K562 (cell line): ENCODE measurements around the gene ORC5. TPM values are rescaled to one million over a fixed set of nuclear protein-coding genes. Genes with fewer than 3 reads are reported as not detected.

Experiments used
- ARID2 ChIP-seq: fragments of 450-650 bp; IDR thresholded peaks from 2 replicates; pipeline ENCODE4 v1.6.1; 2017; ENCODE audit warnings: antibody characterized with exemption, mild to moderate bottlenecking
- CHD1 ChIP-seq: fragments of 200-600 bp; sonication (generic); IDR thresholded peaks from one replicate; pipeline ENCODE4 v1.6.1; 2012; ENCODE audit warnings: mild to moderate bottlenecking, moderate library complexity, low read length, inconsistent platforms
- CHD2 ChIP-seq: IDR thresholded peaks from 2 replicates; pipeline ENCODE4 v1.6.1; 2011; ENCODE audit warnings: low read depth, low read length
- CSDE1 ChIP-seq, 2 experiments: fragments of 450-650 bp; IDR thresholded peaks; 2 replicates each; pipeline ENCODE4 v1.6.1; 2016; ENCODE audit warnings: mild to moderate bottlenecking in 1 of 2
- E2F3 ChIP-seq: fragments of 250-450 bp; sonication (Bioruptor Pico); IDR thresholded peaks from 2 replicates; pipeline ENCODE4 v1.4.0; 2020; ENCODE audit warnings: mild to moderate bottlenecking
- ERF ChIP-seq: fragments of 450-650 bp; formaldehyde crosslinking; IDR thresholded peaks from 2 replicates; pipeline ENCODE4 v1.4.0; 2020; ENCODE audit warnings: mild to moderate bottlenecking, mixed read lengths
- FOXA3 ChIP-seq, 2 experiments: fragments of 450-650 bp in 1 of 2; sonication (generic) in 1 of 2; formaldehyde crosslinking; IDR thresholded peaks in 1 of 2; conservative IDR thresholded peaks in 1 of 2; 2 replicates each; pipeline versions ENCODE4 v1.4.0 to v1.8.0; 2020 to 2022; ENCODE audit warnings: mild to moderate bottlenecking in 2 of 2, missing genetic modification reagents in 1 of 2
- JUNB ChIP-seq: fragments of 450-650 bp; formaldehyde crosslinking; conservative IDR thresholded peaks from 2 replicates; pipeline ENCODE4 v1.4.0; 2020; ENCODE audit warnings: mild to moderate bottlenecking
- KLF13 ChIP-seq: fragments of 450-650 bp; IDR thresholded peaks from 2 replicates; pipeline ENCODE4 v1.6.1; 2016; ENCODE audit warnings: missing genetic modification characterization, low read depth, mild to moderate bottlenecking, missing compliant biosample characterization, moderate library complexity, borderline replicate concordance
- MAFF ChIP-seq: IDR thresholded peaks from 2 replicates; pipeline ENCODE4 v1.6.1; 2012; ENCODE audit warnings: low read length, improper control_type of control experiment
- NFATC3 ChIP-seq: fragments of 450-650 bp; IDR thresholded peaks from 2 replicates; pipeline ENCODE4 v1.6.1; 2017; ENCODE audit warnings: mild to moderate bottlenecking
- PHB2 ChIP-seq: fragments of 450-650 bp; IDR thresholded peaks from 2 replicates; pipeline ENCODE4 v1.6.1; 2017; ENCODE audit warnings: low read depth
- POLR2AphosphoS2 ChIP-seq: IDR thresholded peaks from 2 replicates; pipeline ENCODE4 v1.6.1; 2012; ENCODE audit warnings: low read length, improper control_type of control experiment
- POU5F1 ChIP-seq: fragments of 150-350 bp; IDR thresholded peaks from 2 replicates; pipeline ENCODE4 v1.6.1; 2014; ENCODE audit warnings: borderline replicate concordance, low read length, low read depth, mild to moderate bottlenecking; ENCODE audit not compliant: partially characterized antibody
- TARDBP ChIP-seq: fragments of 450-650 bp; IDR thresholded peaks from 2 replicates; pipeline ENCODE4 v1.6.1; 2016
- TSC22D4 ChIP-seq: fragments of 450-650 bp; IDR thresholded peaks from 2 replicates; pipeline ENCODE4 v1.6.1; 2016; ENCODE audit warnings: missing genetic modification characterization, missing biosample characterization, control low read depth
- WHSC1 ChIP-seq: IDR thresholded peaks from one replicate; pipeline ENCODE4 v1.6.1; 2012; ENCODE audit warnings: low read length, control low read depth, inconsistent platforms
- ZBED1 ChIP-seq: IDR thresholded peaks from 2 replicates; pipeline ENCODE4 v1.6.1; 2014
- ZNF311 ChIP-seq: fragments of 250-450 bp; sonication (Bioruptor Pico); IDR thresholded peaks from 2 replicates; pipeline ENCODE4 v1.4.0; 2020; ENCODE audit warnings: mild to moderate bottlenecking, moderate library complexity
- ZNF764 ChIP-seq: fragments of 250-450 bp; sonication (Bioruptor Pico); IDR thresholded peaks from 2 replicates; pipeline ENCODE4 v1.4.0; 2020; ENCODE audit warnings: low read depth, mild to moderate bottlenecking, moderate library complexity
- polyA plus RNA-seq, 8 experiments: library from polyadenylated mRNA; depleted of rRNA in 4 of 8; stranded (reverse) in 5 of 8; unstranded in 3 of 8; fragments of >200 nt; fragmentation: Nextera tagmentation in 2 of 8; fragmentation: Illumina TruSeq in 1 of 8; extraction: Ambion mirVana in 2 of 8; extraction: Trizol in 1 of 8; gene quantifications; 2 replicates each; pipeline versions ENCODE4 v1.2.1 to v1.2.3, GENCODE V29; 2011 to 2014; ENCODE audit warnings: inconsistent platforms in 1 of 8, missing spikeins in 1 of 8
- total RNA-seq, 7 experiments: library from RNA; depleted of rRNA in 6 of 7; stranded (reverse); fragments of >200 nt in 6 of 7; fragmentation: Illumina TruSeq in 2 of 7; extraction: Trizol in 2 of 7; gene quantifications; 2 replicates each; pipeline versions ENCODE4 v1.2.1 to v1.2.3, GENCODE V29; 2011 to 2021; ENCODE audit warnings: low replicate concordance in 1 of 7
- TF ChIP-seq, protein P1 (sequence below): fragments of 450-650 bp; IDR thresholded peaks from 2 replicates; pipeline ENCODE4 v1.6.1; 2016; ENCODE audit warnings: missing biosample characterization, missing genetic modification characterization
- TF ChIP-seq, protein P2 (sequence below): fragments of 250-450 bp; sonication (Bioruptor Pico); IDR thresholded peaks from 2 replicates; pipeline ENCODE4 v1.9.0; 2021; ENCODE audit warnings: mild to moderate bottlenecking
- TF ChIP-seq, protein P3 (sequence below), 3 experiments: IDR thresholded peaks in 2 of 3; conservative IDR thresholded peaks in 1 of 3; 2 replicates each; pipeline ENCODE4 v1.5.1; 2011 to 2012; ENCODE audit warnings: low read length in 3 of 3, mild to moderate bottlenecking in 3 of 3, control low read depth in 2 of 3, improper control_type of control experiment in 1 of 3, inconsistent platforms in 1 of 3, low read depth in 1 of 3, mixed read lengths in 1 of 3, moderate library complexity in 1 of 3; ENCODE audit not compliant: insufficient read depth in 2 of 3
- TF ChIP-seq, protein P4 (sequence below): fragments of 450-650 bp; IDR thresholded peaks from 2 replicates; pipeline ENCODE4 v1.6.1; 2016
- TF ChIP-seq, protein P5 (sequence below): fragments of 450-650 bp; IDR thresholded peaks from 2 replicates; pipeline ENCODE4 v1.6.1; 2018; ENCODE audit warnings: mild to moderate bottlenecking, low read depth; ENCODE audit not compliant: partially characterized antibody

ORC5 gene
- total and polyA plus RNA-seq, 9 of the 15 experiments (the other 6 are each of a cell fraction or from before 2014, with no cell fraction given), result 29.8 to 136 (median 54.8) TPM

DNA sequence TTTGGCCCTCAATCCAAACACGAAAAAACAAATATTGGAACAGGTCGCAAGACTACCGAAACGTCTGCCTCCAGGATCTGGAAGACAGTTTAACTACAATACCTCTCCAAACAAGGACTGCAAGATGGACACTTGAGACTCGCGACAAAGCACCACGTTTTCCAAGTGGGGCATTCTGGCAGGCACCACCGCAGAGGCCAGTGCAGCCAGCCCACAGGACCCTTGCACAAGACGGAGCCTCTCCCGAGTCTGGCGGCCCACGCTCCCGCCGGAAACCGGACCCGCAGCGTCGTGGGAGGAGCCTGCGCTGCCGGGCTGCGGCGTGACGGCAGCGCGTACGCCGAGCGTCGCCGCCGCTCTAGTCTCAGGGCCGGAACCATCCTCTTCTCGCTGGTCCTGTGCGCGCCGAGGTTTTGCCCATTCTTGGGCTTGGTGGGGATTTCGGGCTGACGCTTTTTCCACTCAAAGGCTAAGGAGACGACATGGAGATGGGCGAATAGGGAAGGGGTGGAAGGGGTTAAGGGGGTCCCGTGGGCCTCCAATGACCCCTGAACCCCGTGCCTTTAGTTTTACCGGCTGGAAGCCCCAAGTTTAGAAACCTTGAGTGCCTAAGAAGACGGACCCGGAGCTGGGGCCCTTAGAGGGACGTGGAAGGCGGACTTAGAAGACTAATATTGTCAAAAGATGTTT lies at the start of gene ORC5 (continued):
- TF ChIP-seq TARDBP (0 out of 2 replicates have a peak, but pooled peaks have one; percentile 47), POLR2AphosphoS2 (no peak), JUNB (no peak), CHD2 (peak; percentile 61; the same call in 1 of the 2 replicates), POU5F1 (no peak), FOXA3 (CRISPR knock-in tag; conservative IDR thresholded peaks at IDR 0.05 in 1 of 2, IDR thresholded peaks at IDR 0.05 in 1 of 2) (no peak), ZNF311 (CRISPR knock-in tag) (no peak), MAFF (no peak), E2F3 (CRISPR knock-in tag) (no peak; the same call in 1 of the 2 replicates), NFATC3 (0 out of 2 replicates have a peak, but pooled peaks have one; percentile 10), PHB2 (no peak), ZNF764 (CRISPR knock-in tag) (no peak), ERF (CRISPR knock-in tag) (no peak), WHSC1 (no peak), ARID2 (no peak), KLF13 (tag) (no peak), ZBED1 (peak; percentile 68; the same call in 1 of the 2 replicates), CHD1 (peak; percentile 65), CSDE1 (IDR thresholded peaks at IDR 0.05) (no peak), TSC22D4 (tag) (no peak)
- TF ChIP-seq, protein P1, sequence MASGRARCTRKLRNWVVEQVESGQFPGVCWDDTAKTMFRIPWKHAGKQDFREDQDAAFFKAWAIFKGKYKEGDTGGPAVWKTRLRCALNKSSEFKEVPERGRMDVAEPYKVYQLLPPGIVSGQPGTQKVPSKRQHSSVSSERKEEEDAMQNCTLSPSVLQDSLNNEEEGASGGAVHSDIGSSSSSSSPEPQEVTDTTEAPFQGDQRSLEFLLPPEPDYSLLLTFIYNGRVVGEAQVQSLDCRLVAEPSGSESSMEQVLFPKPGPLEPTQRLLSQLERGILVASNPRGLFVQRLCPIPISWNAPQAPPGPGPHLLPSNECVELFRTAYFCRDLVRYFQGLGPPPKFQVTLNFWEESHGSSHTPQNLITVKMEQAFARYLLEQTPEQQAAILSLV (tag), result no peak
- TF ChIP-seq, protein P2, sequence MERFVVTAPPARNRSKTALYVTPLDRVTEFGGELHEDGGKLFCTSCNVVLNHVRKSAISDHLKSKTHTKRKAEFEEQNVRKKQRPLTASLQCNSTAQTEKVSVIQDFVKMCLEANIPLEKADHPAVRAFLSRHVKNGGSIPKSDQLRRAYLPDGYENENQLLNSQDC (CRISPR knock-in tag), result peak; percentile 73; the same call in 1 of the 2 replicates
- TF ChIP-seq, protein P3, sequence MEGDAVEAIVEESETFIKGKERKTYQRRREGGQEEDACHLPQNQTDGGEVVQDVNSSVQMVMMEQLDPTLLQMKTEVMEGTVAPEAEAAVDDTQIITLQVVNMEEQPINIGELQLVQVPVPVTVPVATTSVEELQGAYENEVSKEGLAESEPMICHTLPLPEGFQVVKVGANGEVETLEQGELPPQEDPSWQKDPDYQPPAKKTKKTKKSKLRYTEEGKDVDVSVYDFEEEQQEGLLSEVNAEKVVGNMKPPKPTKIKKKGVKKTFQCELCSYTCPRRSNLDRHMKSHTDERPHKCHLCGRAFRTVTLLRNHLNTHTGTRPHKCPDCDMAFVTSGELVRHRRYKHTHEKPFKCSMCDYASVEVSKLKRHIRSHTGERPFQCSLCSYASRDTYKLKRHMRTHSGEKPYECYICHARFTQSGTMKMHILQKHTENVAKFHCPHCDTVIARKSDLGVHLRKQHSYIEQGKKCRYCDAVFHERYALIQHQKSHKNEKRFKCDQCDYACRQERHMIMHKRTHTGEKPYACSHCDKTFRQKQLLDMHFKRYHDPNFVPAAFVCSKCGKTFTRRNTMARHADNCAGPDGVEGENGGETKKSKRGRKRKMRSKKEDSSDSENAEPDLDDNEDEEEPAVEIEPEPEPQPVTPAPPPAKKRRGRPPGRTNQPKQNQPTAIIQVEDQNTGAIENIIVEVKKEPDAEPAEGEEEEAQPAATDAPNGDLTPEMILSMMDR (IDR thresholded peaks at IDR 0.05 in 2 of 3, conservative IDR thresholded peaks at IDR 0.05 in 1 of 3; ENCODE audit: insufficient read depth in 2 of 3, low read depth in 1 of 3, low read length in 3 of 3), result no peak
- TF ChIP-seq, protein P4, sequence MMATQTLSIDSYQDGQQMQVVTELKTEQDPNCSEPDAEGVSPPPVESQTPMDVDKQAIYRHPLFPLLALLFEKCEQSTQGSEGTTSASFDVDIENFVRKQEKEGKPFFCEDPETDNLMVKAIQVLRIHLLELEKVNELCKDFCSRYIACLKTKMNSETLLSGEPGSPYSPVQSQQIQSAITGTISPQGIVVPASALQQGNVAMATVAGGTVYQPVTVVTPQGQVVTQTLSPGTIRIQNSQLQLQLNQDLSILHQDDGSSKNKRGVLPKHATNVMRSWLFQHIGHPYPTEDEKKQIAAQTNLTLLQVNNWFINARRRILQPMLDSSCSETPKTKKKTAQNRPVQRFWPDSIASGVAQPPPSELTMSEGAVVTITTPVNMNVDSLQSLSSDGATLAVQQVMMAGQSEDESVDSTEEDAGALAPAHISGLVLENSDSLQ, result peak; percentile 77
- TF ChIP-seq, protein P5, sequence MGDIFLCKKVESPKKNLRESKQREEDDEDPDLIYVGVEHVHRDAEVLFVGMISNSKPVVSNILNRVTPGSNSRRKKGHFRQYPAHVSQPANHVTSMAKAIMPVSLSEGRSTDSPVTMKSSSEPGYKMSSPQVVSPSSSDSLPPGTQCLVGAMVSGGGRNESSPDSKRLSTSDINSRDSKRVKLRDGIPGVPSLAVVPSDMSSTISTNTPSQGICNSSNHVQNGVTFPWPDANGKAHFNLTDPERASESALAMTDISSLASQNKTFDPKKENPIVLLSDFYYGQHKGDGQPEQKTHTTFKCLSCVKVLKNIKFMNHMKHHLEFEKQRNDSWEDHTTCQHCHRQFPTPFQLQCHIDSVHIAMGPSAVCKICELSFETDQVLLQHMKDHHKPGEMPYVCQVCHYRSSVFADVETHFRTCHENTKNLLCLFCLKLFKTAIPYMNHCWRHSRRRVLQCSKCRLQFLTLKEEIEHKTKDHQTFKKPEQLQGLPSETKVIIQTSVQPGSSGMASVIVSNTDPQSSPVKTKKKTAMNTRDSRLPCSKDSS, result no peak
